HG03520 (cell line): Measurements from ENCODE around the gene SLC25A24.
"Not testable (repeated sequence)": the region's sequence is repeated elsewhere in the genome, so short reads cannot be mapped to it uniquely, and the experiment has no call there.

Experiments used
- ATAC-seq: cut with Tn5 transposase; IDR thresholded peaks from one replicate; pipeline ENCODE4 v1.9.1; 2021; ENCODE audit warnings: mild to moderate bottlenecking, moderate library complexity; ENCODE audit not compliant: unreplicated experiment

The SLC25A24 gene

GRCh38 chr1:108199781-108200686 is at the start of gene SLC25A24:
TSS of gene SLC25A24 (minus strand) at chr1:108200343. CDS start at chr1:108200138, 205 bp downstream.
- peak; percentile 80 for ATAC-seq

DNA sequence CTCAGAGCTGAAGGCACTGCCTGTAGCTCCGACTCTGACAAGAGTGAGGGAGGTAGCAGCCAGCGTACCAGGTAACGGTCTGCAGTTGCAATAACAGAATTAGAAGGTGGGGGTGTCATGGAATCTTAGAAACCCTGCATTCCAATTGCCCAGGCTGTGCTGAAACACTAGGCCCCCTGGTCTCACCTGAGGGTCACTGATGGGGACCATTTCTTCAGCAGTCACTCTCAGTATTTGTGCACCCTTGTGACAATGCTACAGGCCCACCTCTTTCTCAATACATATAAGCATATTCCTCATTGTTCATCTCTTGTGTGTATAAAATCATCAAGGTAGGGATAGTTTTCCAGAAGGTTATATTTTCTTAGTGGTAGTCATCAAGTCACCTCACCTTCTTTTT is 43.8 kb upstream of the SLC25A24 start, which contains the start of gene NBPF4:
Gene NBPF4 (minus strand): TSS at position 101 of the 400 bp plus-strand sequence. CDS start 315 bp downstream, outside the sequence.
- ATAC-seq, result not testable (repeated sequence)

DNA sequence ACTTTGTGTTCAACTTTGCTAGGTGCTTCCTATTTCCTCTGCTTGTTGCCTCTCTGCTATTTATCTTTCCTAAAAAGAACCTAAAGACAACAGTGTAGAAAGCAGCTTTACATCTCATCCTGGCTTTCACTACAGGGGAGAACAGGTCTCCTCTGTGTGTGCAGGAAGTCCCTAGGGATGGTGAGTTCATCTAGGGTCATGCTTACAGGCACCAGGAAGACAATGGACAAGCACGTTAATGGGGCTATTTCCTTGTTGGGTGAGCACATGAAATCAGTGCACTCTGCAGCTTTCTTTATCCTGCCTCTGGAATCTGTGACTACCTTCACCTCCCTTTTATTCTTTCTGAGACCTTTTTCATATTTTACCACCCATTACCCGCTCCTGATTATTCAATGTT is 39.3 kb upstream of the SLC25A24 start:
- ATAC-seq, result not testable (repeated sequence)

- not testable (repeated sequence) for ATAC-seq
Observed at GRCh38 chr1:108235308-108235707, 35.2 kb upstream of the SLC25A24 start.

DNA sequence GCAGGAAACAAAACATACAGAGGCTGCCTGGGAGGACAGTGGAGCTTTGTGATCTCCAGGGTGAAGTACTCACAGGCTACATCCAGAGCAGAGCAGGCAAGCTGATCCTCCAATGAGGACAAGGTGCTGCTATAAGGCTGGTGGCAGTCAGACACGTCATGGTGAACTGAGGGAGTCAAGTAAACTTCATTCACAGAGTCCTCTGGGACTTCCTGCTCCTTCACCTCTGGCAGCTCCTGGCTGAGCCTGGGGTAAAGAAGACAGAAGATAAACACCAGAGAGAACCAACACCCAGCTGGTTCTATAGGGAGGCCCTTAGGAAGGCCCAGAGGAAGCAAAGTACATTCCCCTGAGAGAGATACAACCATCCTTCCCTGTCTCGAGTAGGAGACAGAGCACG is 32.0 kb upstream of the SLC25A24 start:
- ATAC-seq, result not testable (repeated sequence)

GRCh38 chr1:108229976-108230375 is 29.8 kb upstream of the SLC25A24 start:
- not testable (repeated sequence) for ATAC-seq

GRCh38 chr1:108227772-108228171 is 27.6 kb upstream of the SLC25A24 start:
- not testable (repeated sequence) for ATAC-seq

DNA sequence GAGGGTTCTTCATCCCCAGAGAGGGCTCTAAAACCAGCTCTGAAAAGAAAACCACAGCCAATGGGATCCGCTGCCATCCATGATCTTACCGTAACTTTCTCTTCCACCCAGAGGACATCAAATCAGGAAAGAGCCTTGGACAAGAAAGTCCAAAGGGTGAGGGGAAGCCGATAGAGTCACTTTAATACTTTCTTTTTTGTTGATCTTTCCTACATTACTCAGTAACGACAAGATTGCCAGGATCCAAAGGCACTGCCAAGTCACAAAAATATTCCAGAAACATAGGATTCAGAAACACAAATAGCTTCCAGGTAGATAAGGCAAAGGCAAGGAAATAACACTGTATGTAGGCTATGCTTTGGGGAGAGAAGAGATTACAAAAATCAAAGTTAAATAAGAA is 26.7 kb upstream of the SLC25A24 start:
- not testable (repeated sequence) for ATAC-seq

DNA sequence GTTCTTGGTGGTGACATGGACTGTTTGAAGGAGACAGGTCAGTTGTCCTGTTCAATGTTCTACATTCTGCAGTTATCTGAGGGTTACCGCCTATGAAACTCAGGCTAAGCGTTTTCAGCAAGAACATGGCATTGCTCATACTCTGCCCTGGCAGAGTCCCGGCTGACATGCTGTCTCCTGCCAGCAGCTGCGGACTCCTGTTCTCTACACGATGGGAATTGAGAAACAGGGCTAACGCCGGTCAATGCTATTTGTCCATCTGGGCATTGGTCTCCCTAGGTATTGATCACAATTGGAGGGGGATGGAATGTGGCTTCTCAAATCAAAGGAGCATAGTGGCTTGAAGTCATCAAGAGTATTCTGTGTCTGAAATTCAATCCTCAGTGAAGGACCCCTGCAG is 23.1 kb upstream of the SLC25A24 start:
- not testable (repeated sequence) for ATAC-seq

- not testable (repeated sequence) for ATAC-seq
Observed at GRCh38 chr1:108217515-108218174, 17.5 kb upstream of the SLC25A24 start.

- not testable (repeated sequence) for ATAC-seq
Observed at GRCh38 chr1:108217007-108217406, 16.9 kb upstream of the SLC25A24 start.

- not testable (repeated sequence) for ATAC-seq
Observed at GRCh38 chr1:108216028-108216890, 16.1 kb upstream of the SLC25A24 start.

DNA sequence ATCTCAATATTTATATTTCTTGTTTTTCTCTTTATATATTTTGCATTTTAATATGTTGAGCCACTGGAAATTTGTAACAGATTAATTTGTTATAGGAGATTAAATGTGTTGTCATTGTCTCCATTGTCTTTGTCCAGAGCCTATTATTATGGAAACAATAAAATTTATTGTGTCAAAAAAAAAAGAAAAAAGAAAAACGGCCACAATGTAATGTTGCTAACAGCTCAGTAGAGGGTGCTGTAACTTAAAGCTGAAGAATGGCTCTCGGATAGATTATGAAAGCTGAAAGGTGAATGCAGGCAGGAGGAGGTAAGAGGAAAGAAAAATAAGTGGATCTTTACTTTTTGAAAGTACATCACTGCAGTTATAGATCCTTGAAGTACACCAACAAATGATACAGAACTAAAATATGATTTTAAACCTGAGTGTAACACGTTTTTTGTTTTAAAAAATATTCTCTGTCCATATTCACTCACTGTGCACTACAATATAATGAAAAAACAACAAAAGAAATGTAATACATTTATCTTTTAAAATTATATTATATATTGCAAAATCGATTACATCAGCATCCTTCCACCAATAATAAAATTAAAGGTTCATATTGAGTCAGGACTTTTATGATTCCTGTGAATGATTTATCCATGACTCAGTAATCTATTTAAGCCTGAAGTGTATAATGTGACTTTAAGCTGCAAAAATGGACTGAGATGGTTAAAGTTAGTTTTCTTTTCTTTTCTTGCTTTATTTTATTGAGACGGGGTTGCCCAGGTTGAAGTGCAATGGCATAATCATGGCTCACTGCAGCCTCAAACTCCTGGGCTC is 14.7 kb upstream of the SLC25A24 start:
- ATAC-seq, result peak; percentile 65

DNA sequence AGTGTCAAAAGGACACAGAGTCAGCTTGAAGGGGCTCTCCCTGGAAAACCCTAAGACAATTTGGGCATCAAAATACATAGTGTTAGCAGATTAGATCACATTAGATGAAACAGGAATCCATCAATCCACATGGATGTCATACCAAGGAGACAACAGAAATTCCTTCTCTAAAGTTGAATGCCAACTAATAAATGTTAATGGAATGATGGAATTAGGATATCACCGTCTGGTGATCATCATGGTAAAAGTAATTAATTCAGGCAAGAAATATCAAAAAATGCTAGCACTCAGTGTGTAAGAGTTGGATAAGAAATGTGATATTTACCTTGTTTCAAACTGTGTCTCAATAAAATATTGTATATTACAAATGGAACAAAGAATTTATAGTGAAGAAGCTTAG is 10.9 kb upstream of the SLC25A24 start:
- ATAC-seq, result no peak

DNA sequence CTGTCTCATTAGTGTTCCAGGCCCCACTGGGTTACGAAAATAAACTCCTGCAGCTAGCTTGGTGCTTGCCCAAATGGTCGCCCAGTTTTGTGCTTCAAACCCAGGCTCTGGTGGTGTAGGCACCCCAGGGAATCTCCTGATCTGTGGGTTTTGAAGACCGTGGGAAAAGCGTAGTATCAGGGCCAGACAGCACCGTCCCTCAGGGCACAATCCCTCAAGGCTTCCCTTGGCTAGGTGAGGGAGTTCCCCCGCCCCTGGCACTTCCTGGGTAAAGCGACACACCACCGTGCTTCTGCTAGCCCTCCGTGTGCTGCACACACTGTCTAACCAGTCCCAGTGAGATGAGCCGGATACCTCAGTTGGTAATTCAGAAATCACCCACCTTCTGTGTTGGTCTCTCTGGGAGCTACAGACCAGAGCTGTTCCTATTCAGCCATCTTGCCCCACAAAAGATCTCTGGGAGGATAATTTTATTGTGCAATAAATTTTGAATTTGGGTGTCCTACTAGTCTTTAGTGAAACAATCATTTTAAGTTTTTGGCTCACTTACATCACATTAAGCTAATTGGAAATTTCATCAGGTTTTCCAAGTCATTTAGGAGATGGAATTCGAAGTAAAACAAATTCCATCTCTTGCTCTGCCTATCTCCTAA is 9.4 kb upstream of the SLC25A24 start:
- ATAC-seq, result no peak

GRCh38 chr1:108208724-108209446 is 8.7 kb upstream of the SLC25A24 start:
- no peak for ATAC-seq

DNA sequence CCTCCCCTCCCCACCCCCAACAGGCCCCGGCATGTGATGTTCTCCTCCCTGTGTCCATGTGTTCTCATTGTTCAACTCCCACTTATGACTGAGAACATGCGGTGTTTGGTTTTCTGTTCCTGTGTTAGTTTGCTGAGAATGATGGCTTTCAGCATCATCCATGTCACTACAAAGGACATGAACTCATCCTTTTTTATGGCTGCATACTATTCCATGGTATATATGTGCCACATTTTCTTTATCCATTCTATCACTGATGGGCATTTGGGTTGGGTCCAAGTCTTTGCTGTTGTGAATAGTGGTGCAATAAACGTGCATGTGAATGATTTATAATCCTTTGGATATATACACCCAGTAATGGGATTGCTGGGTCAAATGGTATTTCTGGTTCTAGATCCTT is 3.4 kb upstream of the SLC25A24 start:
- not testable (repeated sequence) for ATAC-seq

DNA sequence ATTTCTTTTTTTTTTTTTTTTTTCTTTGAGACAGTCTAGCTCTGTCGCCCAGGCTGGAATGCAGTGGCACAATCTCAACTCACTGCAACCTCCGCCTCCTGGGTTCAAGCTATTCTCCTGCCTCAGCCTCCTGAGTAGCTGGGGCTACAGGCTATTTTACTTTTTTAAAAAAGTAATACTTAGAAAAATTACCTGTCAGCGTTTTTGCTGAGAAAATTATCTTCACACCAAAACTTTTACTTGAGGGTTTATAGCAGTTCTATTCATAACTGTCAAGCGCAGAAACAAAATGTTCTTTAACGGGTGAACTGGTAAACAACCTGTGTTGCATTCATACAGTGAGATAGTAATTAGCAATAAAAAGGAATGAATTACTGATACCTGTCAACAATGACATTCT is 1.5 kb upstream of the SLC25A24 start:
- ATAC-seq, result no peak

DNA sequence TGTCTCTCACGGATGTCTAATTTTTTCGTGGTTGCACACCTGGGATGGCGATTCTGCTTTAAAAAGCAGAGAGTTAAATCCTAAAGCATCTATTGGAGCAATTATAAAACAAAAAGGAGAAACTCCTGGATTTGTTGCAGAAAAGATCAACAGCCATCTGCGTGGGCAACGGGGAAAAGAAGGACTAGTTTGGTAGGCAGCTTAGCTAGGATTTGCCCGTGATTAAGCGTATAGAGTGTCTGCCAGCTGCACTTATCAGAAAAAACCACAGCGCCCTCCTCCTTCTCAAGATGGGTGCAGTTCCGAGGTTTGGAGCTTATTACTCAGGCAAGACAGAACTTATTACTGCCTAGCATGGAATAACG is 526 bp upstream of the SLC25A24 start:
- no peak for ATAC-seq
